ENCODE results near the gene FAM167B. TPM values are rescaled to one million over a fixed set of nuclear protein-coding genes. Genes with fewer than 3 reads are reported as not detected.

The FAM167B gene
- total RNA-seq, 4 donors from 2014 or later, result 0.40 to 4.4 (median 2.2) TPM

DNA sequence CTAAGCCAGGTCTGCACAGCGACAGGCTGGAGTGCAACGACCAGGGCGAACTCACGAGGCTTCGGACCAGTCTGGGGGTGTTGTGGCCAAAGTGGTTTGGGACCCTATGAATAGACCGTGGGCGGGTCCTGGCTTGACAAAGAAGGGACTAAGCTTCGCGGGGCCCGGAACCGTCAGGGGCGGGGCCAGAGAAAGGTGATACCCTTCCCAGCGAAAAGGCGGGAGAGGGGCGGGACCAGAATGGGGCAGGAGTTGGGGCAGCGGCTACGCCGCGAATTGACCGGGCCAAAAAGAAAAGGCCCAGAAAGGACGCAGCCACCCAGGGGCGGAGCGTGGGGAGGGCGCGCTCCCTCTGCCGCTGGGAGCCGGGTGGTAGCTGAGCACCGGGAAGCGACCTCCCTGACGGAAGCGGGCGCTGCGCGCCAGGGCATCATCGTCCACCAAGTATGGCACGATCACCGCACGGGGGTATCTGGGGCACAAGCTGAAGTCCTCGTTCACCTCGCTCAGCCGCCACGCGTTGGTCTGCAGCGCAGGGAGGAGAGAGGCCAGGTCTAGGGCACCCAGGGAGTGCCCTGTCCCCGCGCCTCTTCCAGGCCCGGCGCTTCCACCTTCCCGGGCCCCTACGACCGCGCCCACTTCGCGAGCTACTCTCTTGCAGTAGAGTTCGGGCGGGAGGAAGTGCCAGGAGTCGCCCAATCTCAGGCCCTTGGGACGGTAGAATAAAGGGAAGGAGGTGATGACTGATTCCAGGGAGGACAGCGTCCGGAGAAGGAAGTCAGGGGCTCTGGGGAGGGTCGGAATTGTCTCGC is 6.7 kb upstream of the FAM167B start:
- Histone ChIP-seq H3K4me3 (peak overlapping the region; percentile 40 to 70), H3K36me3 (peaks cover 0 to 3% of the 10 kb centered on the region in 2 donors), H3K9me3 (no peaks in the 10 kb centered on the region), H3K4me1 (peaks cover 0 to 39% (median 12%) of the 10 kb centered on the region in 3 donors), H3K27ac (peak overlapping the region; percentile 0 to 89 (median 84)), H3K27me3 (no peaks in the 10 kb centered on the region)
- TF ChIP-seq, protein P1, sequence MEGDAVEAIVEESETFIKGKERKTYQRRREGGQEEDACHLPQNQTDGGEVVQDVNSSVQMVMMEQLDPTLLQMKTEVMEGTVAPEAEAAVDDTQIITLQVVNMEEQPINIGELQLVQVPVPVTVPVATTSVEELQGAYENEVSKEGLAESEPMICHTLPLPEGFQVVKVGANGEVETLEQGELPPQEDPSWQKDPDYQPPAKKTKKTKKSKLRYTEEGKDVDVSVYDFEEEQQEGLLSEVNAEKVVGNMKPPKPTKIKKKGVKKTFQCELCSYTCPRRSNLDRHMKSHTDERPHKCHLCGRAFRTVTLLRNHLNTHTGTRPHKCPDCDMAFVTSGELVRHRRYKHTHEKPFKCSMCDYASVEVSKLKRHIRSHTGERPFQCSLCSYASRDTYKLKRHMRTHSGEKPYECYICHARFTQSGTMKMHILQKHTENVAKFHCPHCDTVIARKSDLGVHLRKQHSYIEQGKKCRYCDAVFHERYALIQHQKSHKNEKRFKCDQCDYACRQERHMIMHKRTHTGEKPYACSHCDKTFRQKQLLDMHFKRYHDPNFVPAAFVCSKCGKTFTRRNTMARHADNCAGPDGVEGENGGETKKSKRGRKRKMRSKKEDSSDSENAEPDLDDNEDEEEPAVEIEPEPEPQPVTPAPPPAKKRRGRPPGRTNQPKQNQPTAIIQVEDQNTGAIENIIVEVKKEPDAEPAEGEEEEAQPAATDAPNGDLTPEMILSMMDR (IDR thresholded peaks at IDR 0.05), result peak in 2 of 4 experiments; percentile 15 to 53
- TF ChIP-seq POLR2A (IDR thresholded peaks at IDR 0.05) (peak in 1 of 2 donors; percentile 31), EP300 (IDR thresholded peaks at IDR 0.05) (no peak)
- peak; percentile 90 for ATAC-seq
- WGBS, 2 donors (ENCODE audit: low coverage in 1 of 2), result 0 to 1% methylated on average over 8 to 22 of the region's 62 CpGs

DNA sequence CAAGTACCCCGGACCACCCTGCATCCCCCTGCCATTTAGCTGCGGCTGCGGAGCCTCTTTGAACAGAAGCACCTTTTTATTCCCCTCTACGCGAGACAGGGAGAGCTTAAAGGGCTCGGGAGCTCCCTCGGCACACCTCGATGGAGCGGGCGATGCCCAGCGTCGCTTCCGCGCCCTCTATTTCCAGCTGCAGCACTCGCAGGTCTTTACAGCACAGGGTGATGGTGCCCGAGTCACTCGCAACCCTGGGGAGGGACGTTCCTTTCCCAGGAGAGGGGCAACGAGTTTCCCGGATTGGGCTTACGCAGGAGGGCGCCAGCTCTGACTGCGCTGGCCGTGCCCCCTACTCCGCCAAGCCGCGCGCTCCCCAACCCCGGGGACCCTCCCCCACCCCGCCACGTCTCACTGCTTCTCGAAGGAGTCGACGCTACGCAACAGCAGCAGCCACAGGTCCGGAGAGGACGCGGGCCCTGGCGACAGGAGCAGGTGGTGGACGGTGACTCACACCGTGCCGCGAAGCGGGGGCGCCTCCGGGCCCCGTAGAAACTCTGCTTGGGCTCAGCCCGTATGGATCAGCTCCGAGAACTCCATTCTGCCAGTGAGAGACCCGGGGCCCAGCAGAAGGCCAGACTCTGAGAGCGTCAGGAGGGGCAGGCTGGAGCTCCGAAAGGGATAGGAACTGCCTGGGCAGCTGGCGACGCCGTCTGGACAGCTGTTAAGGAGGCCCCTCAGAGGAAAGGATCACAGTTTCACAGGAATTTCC is 5.8 kb upstream of the FAM167B start:
- Histone ChIP-seq H3K27me3 (no peaks in the 10 kb centered on the region), H3K4me1 (peaks cover 0 to 43% (median 12%) of the 10 kb centered on the region in 3 donors), H3K27ac (peak overlapping the region in 3 of 4 donors; percentile 80 to 89 (median 87)), H3K4me3 (peak overlapping the region; percentile 40 to 70), H3K9me3 (no peaks in the 10 kb centered on the region), H3K36me3 (no peaks in the 10 kb centered on the region)
- TF ChIP-seq, protein P1 (IDR thresholded peaks at IDR 0.05), result no peak
- ATAC-seq, result peak; percentile 65
- WGBS, 2 donors (ENCODE audit: low coverage in 1 of 2), result 0% methylated on average over 3 of the region's 55 CpGs

GRCh38 chr1:32242341-32242851 is 4.6 kb upstream of the FAM167B start:
- TF ChIP-seq POLR2AphosphoS5 (IDR thresholded peaks at IDR 0.05), result no peak
- ATAC-seq, result no peak
- H3K36me3 ChIP-seq, result no peaks in the 10 kb centered on the region
- no peak overlapping the region for H3K4me3 ChIP-seq
- H3K9me3 ChIP-seq, result no peaks in the 10 kb centered on the region
- 33 to 43% methylated on average over 5 to 6 of the region's 7 CpGs for WGBS, 2 donors (ENCODE audit: low coverage in 1 of 2)
- H3K27ac ChIP-seq, result peak overlapping the region in 2 of 4 donors; percentile 53 to 89
- no peaks in the 10 kb centered on the region for H3K27me3 ChIP-seq
- H3K4me1 ChIP-seq, result peaks cover 0 to 55% (median 21%) of the 10 kb centered on the region in 3 donors

GRCh38 chr1:32247452-32247851 is 430 bp downstream of the FAM167B start:
- Histone ChIP-seq H3K36me3 (no peaks in the 10 kb centered on the region), H3K9me3 (no peaks in the 10 kb centered on the region), H3K27ac (peak overlapping the region in 3 of 4 donors; percentile 39 to 79 (median 74)), H3K4me1 (peaks cover 0 to 44% (median 16%) of the 10 kb centered on the region in 3 donors), H3K27me3 (peaks cover 8% of the 10 kb centered on the region), H3K4me3 (no peak overlapping the region)
- ATAC-seq, result peak; percentile 4
- 80% methylated on average over 1 of the region's 12 CpGs; no CpG with 5 or more reads in 1 of the 2 donors for WGBS, 2 donors (ENCODE audit: low coverage in 1 of 2)
- TF ChIP-seq EP300 (IDR thresholded peaks at IDR 0.05) (no peak), POLR2A (IDR thresholded peaks at IDR 0.05) (no peak), POLR2AphosphoS5 (IDR thresholded peaks at IDR 0.05) (no peak)
- TF ChIP-seq, protein P1 (IDR thresholded peaks at IDR 0.05), result no peak

Data from gastroesophageal sphincter (tissue), 4 donors.